SK-N-SH treated with all-trans-retinoic acid at 6 μM for 48 hours (cell line): ENCODE results near the gene MAPK4.

ENCODE experiments used
- ARNTL ChIP-seq: fragments of 450-650 bp; formaldehyde crosslinking; IDR thresholded peaks from 2 replicates; pipeline ENCODE4 v1.5.0; 2020; ENCODE audit warnings: low read depth, mild to moderate bottlenecking, moderate library complexity, borderline replicate concordance
- BACH2 ChIP-seq: fragments of 250-450 bp; sonication (Bioruptor Pico); IDR thresholded peaks from 2 replicates; pipeline ENCODE4 v1.9.0; 2021; ENCODE audit warnings: mild to moderate bottlenecking, borderline replicate concordance
- CSDC2 ChIP-seq: fragments of 250-450 bp; sonication (Bioruptor Pico); IDR thresholded peaks from 2 replicates; pipeline ENCODE4 v1.5.0; 2020; ENCODE audit warnings: mild to moderate bottlenecking, moderate library complexity
- ESRRG ChIP-seq: fragments of 250-450 bp; sonication (Bioruptor Pico); IDR thresholded peaks from 2 replicates; pipeline ENCODE4 v1.6.1; 2021; ENCODE audit warnings: mild to moderate bottlenecking
- POU6F1 ChIP-seq: fragments of 250-450 bp; sonication (Bioruptor Pico); IDR thresholded peaks from 2 replicates; pipeline ENCODE4 v1.8.0; 2021; ENCODE audit warnings: low read depth, mild to moderate bottlenecking, moderate library complexity, borderline replicate concordance
- ZFP30 ChIP-seq: fragments of 450-650 bp; formaldehyde crosslinking; IDR thresholded peaks from 2 replicates; pipeline ENCODE4 v1.5.0; 2022; ENCODE audit warnings: mild to moderate bottlenecking, moderate library complexity

- no peak for TF ChIP-seq ARNTL (CRISPR knock-in tag)
- no peak for TF ChIP-seq ESRRG (CRISPR knock-in tag)
- TF ChIP-seq ZFP30 (CRISPR knock-in tag), result no peak
- TF ChIP-seq CSDC2 (CRISPR knock-in tag), result no peak
- no peak for TF ChIP-seq POU6F1
- no peak for TF ChIP-seq BACH2 (CRISPR knock-in tag)
These were observed 11.7 kb downstream of the MAPK4 start for GRCh38 chr18:50571606-50572005.
